ENCODE data around the gene ZNF106.

Gene ZNF106

DNA sequence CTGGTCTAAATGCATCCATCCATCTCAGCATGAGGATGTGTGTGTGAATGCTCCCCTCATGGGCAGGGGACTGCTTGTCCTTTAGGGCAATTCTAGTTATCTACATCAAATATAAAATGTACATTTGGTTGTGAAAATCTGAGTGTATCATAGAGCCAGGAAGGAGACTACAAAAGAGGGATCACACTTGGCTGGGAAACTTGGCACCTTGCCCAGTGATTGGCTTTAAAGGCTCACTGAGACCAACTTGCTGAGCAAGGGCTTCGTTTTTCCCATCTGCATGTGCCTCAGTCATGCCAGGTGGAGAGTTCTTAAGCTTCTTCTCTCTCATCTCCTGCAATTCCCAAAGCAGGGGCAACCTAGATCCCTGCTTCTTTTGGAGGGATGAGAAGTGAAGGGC is 126.4 kb downstream of the ZNF106 start:
- no peak for DNase-seq

- DNase-seq = no peak
Observed at GRCh38 chr15:42363942-42364341, 127.0 kb downstream of the ZNF106 start.

DNA sequence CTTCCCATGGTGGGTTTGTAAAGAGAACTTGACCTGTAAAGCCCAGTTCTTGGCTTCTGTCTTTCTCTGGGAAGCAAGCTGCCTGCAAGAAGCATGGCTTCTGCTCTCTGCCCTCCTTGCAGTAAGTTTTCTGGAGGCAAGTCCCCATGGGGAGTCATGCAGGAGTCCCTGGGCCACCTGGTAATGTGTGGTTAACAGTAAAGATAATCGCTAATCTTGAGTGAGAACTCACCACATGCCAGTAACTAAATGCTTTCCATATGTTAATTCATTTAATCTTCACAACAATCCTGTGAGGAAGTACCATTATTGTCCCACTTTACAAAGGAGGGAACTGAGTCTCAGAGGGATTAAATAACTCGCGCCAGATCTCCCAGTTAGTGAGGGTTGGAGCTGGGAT is 127.5 kb downstream of the ZNF106 start:
- DNase-seq = no peak
